ENCODE data around the gene RPL6. TPM values are rescaled to one million over a fixed set of nuclear protein-coding genes. Genes with fewer than 3 reads are reported as not detected.
A peak's percentile ranks its signal among the peaks of the same experiment; 100 is the strongest.

The RPL6 gene
- total and polyA plus RNA-seq, 2 experiments from 2014 or later: 1,413 to 1,715 TPM

DNA sequence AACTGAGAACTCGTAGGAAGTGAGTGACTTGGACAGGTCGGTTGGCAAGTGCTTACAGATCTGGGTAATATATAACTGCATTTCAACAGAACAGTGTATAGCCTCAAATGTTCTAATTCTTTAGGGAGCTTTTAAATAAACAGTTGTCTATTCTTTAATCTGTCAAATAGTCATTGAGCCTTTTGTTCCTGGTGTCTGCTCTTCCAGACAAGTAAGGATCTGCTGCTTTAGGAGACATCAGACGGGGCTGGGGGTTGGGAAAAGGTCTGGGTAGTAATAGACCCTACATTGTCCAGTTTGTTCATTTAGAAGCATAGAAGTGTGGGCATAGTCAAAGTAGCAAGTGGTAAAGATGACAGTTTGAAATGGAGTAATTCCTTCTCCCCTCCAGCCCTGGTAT, 11.3 kb upstream of the RPL6 start (continued):
- no peak for TF ChIP-seq ZNF462 (CRISPR knock-in tag; IDR thresholded peaks at IDR 0.05)

GRCh38 chr12:112419297-112420133, 10.1 kb upstream of the RPL6 start:
- H3K27me3 Mint-ChIP-seq (ENCODE audit: insufficient read depth, low read depth, poor library complexity): peaks cover 16% of the 10 kb centered on the region
- no peaks in the 10 kb centered on the region; the same call in 1 of the 3 replicates for H3K9me3 Mint-ChIP-seq
- no peaks in the 10 kb centered on the region for H3K9me2 ChIP-seq (ENCODE audit: insufficient read depth)
- peak; percentile 85 for DNase-seq (ENCODE audit: low spot score)
- ATAC-seq: peak; percentile 77
- peaks cover 16% of the 10 kb centered on the region; the same call in 1 of the 2 replicates for H3K4me1 ChIP-seq (ENCODE audit: insufficient read depth)
- H3K36me3 Mint-ChIP-seq (ENCODE audit: low read depth): peaks cover 4% of the 10 kb centered on the region; the same call in 1 of the 3 replicates
- H3F3A ChIP-seq (replicated peaks; ENCODE audit: low read depth): 0 out of 2 replicates have a peak, but pooled peaks cover 14% of the 10 kb centered on the region
- no peaks in the 10 kb centered on the region for H3K36me3 ChIP-seq (ENCODE audit: insufficient read depth)
- H3K27ac Mint-ChIP-seq: peak overlapping the region; percentile 98
- H2AFZ ChIP-seq: peak overlapping the region; percentile 25; the same call in 1 of the 2 replicates
- H3K27me3 ChIP-seq (ENCODE audit: insufficient read depth): no peaks in the 10 kb centered on the region
- H3K4me2 ChIP-seq: peak overlapping the region; percentile 93
- peaks cover 63% of the 10 kb centered on the region for H3K79me2 ChIP-seq (replicated peaks; ENCODE audit: insufficient read depth)
- peak overlapping the region; percentile 99 for H3K27ac ChIP-seq (ENCODE audit: low read depth)
- peaks cover 30% of the 10 kb centered on the region for H4K20me1 ChIP-seq (replicated peaks; ENCODE audit: insufficient read depth)
- H3K4me3 Mint-ChIP-seq: peak overlapping the region; percentile 87
- peak overlapping the region; percentile 100 for H3K4me3 ChIP-seq
- peaks cover 5% of the 10 kb centered on the region for H3K4me1 Mint-ChIP-seq
- no peak for TF ChIP-seq ETS1 (IDR thresholded peaks at IDR 0.05)
- no peak for TF ChIP-seq JUNB (IDR thresholded peaks at IDR 0.05; ENCODE audit: unreplicated experiment)
- TF ChIP-seq NANOG (IDR thresholded peaks at IDR 0.05; ENCODE audit: borderline replicate concordance): no peak
- no peak for TF ChIP-seq REST (IDR thresholded peaks at IDR 0.05; ENCODE audit: unreplicated experiment)
- TF ChIP-seq STAT1 (IDR thresholded peaks at IDR 0.05; ENCODE audit: unreplicated experiment): no peak
- no peak for TF ChIP-seq EZH2phosphoT487 (IDR thresholded peaks at IDR 0.05; ENCODE audit: unreplicated experiment)

All from GM23338 (cell line).